NCI-H1417 (cell line): ENCODE results near the gene TMPRSS9.

ENCODE experiments used
- DNase-seq, 3 experiments: peaks; one replicate each; lab custom pipeline; 2025; lab: John Stamatoyannopoulos, UW

The TMPRSS9 gene

DNA sequence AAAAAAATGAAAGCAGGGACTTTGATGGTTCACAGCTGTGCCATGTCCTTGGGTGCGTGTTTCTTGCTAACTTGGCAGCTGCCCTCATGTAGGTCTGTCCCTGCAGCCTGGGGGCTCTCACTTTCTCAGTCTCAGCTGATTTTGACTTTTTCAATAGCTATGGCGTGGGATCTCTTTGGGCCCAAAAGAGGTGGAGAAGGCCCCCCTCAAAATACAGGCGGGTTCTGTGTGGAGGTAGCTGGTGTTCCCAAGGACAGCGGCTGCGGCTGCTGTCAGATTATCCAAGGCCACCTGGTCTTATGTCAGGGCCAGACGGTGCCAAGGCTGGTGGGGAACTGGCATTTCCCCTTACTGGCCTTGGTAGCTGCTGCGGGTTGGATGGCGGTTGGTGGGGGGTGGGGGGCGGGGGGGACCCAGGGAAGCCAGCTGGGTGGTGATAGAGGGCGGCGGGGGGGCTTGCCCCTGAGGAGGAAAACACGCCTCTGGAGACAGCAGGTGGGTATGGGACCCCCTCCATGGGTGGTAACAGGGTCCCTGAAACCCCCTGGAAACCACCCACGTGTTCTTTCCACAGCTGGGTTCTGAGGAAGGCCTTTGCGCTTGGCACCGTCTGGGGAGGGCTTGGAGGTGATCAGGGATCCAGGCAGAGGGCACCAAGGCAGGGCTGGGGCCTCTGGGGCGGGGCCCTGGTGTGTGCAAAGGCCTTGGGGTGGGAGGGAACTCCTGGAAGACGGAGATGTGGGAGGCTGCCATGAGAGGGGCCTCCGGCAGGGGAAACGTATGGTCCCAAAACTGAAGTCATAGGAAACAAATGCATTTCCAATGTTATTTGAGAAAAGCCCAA lies 63.2 kb downstream of the TMPRSS9 start:
- DNase-seq: no peak

DNA sequence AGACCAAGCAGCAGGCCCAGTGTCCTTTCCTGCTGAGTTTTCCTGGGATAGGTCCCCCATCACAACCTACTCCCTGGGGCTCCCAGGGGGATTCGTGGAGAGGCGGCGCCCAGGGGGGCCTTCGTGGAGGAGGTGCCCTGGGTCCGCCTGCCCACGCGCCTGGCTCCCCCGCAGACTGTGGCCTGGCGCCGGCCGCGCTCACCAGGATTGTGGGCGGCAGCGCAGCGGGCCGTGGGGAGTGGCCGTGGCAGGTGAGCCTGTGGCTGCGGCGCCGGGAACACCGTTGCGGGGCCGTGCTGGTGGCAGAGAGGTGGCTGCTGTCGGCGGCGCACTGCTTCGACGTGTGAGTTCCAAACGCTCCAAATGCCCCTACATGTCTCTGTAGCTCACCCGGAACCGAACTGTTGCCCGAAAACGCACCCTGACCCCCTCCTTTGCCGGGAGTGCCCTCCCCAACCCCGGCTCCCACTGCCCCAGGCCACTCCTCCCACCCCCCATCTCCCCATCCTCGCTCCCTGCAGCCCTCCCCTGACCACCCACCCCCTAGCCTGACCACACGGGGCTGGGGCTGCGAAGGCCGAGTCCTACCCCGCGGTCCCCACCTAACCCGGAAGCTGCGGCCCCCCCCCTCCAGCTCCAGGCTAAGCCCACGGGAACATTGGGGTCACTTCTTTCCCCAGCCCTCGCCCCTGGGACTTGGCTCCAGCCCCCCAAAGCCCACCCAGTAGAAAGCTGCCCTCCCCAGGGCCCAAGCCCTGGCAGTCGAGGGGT lies 64.0 kb downstream of the TMPRSS9 start:
- no peak for DNase-seq

- DNase-seq: no peak
These were observed 64.9 kb downstream of the TMPRSS9 start for GRCh38 chr19:2424686-2425621.

DNA sequence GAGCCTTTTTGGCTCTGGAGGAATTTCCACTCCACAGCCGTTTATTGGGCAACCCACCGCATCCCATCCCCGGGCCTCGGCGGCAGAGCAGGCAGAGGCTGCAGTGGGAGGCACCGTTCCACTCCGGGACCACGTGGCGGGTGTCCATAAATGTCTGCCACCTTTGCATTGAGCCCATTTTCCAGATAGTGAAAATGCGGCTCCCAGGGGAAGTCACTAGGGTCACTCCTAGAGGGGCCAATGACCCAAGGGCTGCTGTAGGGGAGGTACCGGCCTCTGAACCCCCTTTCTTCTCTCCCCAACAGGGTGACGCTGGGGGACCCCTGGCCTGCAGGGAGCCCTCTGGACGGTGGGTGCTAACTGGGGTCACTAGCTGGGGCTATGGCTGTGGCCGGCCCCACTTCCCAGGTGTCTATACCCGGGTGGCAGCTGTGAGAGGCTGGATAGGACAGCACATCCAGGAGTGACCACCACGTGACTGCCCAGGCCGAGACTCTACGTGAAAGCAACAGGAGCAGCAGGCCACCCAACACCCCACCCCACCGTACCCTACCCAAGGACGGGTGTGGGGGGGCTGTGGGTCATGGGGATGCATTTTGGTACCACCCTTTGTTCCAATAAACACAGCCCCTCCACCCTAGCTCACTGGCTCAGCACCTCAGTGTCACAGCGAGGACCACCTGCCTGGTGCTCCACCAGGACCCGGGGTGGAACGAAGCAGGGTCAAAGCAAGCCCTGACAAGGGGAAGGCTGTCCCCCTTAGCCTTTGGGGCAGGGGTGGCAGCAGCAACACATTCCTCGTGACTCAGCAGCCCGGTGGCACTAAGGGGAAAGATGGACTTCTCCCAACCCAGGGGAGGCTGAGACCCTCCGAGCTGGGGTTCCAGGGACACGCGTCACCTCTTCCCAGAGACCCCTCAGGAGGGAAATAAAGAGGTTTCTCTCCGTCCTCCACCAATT lies 65.8 kb downstream of the TMPRSS9 start:
- no peak for DNase-seq

GRCh38 chr19:2426611-2427428 lies 66.8 kb downstream of the TMPRSS9 start:
- DNase-seq: peak in 2 of 3 experiments; percentile 49 to 81

DNA sequence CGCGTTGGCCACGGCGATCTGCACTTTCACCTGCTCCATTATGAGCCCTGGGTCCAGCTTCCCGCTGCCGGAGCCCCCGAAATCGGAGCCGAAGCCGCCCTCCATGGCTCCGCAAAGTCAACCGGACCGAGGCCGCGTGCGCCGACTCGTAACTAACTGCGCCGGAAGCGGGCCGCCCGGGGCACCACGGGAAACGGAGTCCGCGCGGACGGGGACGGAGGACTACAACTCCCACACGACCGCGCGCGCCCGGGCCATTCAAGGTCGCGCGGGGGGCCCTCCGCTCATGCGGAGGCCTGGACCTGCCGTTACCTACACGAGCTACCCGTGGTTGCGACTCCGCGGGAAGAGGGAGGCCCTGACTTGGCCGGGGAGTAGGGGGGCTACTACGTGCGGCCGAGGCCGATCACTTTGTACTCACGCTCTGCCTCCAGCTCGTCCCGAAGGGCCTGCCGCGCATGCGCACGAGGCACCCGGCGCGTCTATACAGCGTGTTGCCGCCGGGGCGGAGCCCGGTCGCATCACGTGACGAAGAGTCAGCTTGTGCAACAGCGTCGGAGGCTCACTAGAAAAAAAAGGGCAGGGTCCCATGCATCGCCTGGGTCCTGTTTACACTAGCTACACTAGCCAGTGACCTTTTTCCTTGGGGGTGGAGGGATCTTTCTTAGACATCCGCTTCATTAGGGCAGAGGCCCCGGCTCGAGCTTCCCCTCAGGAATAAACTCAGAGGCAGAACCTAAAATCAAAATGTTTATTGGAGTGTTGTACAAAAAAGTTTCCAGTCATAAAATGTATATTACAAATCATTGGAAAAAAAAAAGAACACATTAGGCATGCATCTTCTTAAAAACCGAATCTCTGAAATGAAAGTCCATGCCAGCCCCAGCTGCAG lies 67.6 kb downstream of the TMPRSS9 start, which contains the start of gene TIMM13:
Gene TIMM13 (minus strand): TSS at position 158 of the 892 bp plus-strand sequence. CDS start 53 bp downstream, at position 105.
- peak; percentile 99 to 100 (median 99) for DNase-seq

DNA sequence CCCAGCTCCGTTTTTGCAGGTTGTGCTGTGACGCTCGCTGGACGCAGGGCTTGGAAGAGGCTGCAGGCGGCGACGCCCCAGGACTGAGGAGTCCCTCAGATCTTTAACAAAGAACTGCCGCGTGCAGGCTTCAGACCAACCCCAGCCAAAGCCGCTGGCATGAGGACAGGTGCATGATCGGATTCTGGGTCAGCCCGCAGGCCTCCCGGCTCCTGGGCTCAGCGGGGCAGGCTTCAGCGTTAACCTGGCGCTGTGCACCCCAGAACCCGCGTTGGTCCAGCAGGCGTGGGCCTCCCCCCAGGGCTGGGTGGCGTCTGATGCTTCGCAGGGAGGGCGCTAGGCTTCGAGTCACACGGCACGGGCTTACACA lies 68.2 kb downstream of the TMPRSS9 start:
- DNase-seq: peak; percentile 51 to 77 (median 62)

- DNase-seq: no peak
These were observed 69.0 kb downstream of the TMPRSS9 start for GRCh38 chr19:2428756-2429711.

GRCh38 chr19:2429917-2430535 lies 70.0 kb downstream of the TMPRSS9 start:
- DNase-seq: no peak

DNA sequence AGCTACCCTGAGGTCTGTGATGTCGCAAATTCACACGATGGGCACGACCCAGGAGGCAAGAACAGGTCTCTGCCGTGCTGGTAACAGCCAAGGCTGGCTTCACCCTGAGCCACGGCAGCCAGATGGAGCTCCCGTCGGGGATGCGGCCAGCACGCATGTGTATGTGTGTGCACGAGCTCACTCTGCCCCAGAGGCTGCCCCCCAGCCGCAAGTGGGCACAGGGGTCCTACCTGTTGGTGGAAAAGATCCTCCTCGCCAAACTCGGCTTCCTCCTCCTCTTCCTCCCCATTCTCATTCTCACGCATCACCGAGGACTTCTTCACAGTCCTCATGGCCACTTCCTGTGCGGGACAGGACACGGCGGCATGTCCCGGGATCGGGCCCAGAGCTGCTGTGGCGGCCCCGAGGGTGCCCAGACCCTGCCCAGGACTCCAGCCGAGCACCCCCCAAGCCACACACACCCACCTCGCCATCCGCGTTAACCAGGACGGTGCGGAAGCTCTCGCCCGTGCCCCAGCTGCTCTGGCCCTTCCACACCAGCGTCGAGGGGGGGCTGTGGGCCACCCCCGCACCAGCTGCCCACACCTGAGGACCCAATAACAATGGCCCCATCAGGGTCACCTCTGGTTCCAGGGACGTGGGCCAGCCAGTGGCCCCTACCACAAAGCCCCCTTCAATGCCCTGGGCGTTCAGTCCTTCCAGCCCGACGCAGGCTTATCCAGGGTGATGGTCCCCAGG lies 71.4 kb downstream of the TMPRSS9 start:
- no peak for DNase-seq

DNA sequence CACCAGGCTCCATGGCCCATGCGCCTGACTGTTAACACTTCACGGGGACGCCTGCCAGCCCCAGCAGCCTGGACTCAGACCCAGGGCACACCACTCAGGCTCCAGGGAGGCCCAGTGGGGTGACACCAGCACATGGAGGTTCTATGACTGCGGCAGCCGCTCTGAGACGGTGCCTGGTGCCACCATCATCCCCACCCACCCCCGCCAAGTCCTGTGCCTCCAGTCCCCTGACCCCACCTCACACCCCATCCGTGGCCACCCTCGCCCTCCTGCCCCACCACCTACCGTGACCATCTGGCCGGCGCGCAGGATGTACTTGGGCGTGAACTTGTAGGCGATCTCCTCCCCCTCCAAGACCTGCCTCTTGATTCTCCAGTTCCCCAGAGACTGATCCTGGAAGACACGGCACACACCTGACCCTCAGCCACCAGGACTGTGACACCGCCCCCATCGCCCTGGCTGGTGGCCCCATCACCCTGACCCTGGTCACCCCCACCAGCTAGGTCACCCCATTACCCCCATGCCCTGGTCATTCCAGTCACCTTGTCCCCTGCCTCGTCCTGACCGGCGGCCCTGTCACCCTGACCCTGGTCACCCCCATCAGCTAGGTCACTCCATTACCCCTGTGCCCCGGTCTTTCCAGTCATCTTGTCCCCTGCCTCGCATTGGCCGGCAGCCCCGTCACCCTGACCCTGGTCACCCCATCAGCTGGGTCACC lies 72.2 kb downstream of the TMPRSS9 start:
- DNase-seq: no peak

GRCh38 chr19:2433854-2434253 lies 73.8 kb downstream of the TMPRSS9 start:
- DNase-seq: no peak

DNA sequence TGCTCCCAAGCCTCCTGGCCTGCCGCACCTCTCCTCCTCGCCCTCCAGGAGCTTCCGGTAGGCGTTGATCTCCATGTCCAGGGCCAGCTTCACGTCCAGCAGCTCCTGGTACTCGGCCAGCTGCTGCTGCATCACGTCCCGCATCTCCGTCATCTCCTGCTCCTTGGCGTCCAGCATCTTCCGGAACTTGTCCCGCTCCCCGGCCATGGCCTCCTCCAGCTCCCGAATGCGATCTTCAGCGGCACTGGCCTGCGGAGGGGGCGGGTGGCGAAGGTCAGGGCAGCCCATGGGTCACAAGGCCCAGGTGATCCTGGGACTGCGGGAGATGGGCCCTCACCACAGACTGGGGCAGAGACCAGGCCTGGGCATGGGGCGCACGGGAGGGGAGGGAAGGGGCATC lies 74.2 kb downstream of the TMPRSS9 start:
- DNase-seq: no peak

- no peak for DNase-seq
These were observed 74.7 kb downstream of the TMPRSS9 start for GRCh38 chr19:2434721-2435265.

- DNase-seq: no peak
These were observed 76.3 kb downstream of the TMPRSS9 start for GRCh38 chr19:2436384-2436783.

DNA sequence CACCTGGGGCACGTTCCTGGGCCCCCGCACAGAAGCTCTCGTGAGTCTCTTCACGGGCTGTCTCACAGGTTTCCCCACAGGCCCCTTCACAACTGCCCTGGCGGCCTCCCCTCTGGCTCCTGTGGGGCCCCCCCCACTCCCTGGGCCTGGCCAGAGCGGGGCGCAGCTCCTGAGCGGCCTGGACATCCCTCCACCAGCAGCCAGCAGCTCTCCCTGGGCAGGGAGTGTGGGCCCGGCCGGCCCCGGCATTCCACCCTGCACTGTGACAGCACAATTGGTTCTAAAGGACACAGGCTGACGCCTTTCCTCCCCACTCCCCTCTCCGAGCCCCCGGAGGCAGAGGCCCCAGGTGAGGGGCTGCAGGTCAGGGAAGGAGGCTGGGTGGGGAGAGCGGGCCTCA lies 76.9 kb downstream of the TMPRSS9 start:
- no peak for DNase-seq
